OCI-LY3 (cell line): ENCODE measurements around the gene PIK3C2A.

ENCODE experiments used
- EZH2phosphoT487 ChIP-seq: fragments of 200-600 bp; shearing (Covaris generic); IDR thresholded peaks from 2 replicates; pipeline ENCODE4 v1.6.1; 2018; ENCODE audit warnings: antibody characterized with exemption, mixed run types, low read depth
- TF ChIP-seq, protein P1 (sequence below): fragments of 200-600, 300-600 bp; sonication (generic); IDR thresholded peaks from 2 replicates; pipeline ENCODE4 v1.5.1; 2014; ENCODE audit warnings: antibody characterized with exemption, low read length, low read depth

DNA sequence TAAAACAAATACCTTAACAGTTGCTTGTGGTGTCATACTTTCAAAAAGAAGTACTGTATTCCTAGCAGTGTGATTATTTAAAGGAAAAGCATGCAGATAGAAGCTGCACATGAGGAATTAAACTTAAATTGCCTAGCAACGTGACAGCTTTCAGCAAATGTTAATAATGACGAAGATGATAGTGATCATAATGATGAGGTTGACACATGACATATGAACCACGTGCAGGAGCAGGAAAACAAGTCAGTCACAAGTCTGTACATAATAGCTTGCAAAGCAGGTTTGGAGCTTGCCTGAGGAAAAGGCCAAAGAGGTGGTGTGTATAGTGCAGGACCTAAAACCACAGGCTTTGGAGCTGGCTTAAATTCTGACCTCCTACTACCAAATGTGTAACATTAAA lies 30.6 kb upstream of the PIK3C2A start:
- TF ChIP-seq, protein P1, sequence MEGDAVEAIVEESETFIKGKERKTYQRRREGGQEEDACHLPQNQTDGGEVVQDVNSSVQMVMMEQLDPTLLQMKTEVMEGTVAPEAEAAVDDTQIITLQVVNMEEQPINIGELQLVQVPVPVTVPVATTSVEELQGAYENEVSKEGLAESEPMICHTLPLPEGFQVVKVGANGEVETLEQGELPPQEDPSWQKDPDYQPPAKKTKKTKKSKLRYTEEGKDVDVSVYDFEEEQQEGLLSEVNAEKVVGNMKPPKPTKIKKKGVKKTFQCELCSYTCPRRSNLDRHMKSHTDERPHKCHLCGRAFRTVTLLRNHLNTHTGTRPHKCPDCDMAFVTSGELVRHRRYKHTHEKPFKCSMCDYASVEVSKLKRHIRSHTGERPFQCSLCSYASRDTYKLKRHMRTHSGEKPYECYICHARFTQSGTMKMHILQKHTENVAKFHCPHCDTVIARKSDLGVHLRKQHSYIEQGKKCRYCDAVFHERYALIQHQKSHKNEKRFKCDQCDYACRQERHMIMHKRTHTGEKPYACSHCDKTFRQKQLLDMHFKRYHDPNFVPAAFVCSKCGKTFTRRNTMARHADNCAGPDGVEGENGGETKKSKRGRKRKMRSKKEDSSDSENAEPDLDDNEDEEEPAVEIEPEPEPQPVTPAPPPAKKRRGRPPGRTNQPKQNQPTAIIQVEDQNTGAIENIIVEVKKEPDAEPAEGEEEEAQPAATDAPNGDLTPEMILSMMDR = no peak
- TF ChIP-seq EZH2phosphoT487 = no peak
